ENCODE data around the gene IFITM1.

Gene IFITM1
- 15.3 to 44.6 (median 38.7) reads per million in 3 experiments for total RNA-seq

DNA sequence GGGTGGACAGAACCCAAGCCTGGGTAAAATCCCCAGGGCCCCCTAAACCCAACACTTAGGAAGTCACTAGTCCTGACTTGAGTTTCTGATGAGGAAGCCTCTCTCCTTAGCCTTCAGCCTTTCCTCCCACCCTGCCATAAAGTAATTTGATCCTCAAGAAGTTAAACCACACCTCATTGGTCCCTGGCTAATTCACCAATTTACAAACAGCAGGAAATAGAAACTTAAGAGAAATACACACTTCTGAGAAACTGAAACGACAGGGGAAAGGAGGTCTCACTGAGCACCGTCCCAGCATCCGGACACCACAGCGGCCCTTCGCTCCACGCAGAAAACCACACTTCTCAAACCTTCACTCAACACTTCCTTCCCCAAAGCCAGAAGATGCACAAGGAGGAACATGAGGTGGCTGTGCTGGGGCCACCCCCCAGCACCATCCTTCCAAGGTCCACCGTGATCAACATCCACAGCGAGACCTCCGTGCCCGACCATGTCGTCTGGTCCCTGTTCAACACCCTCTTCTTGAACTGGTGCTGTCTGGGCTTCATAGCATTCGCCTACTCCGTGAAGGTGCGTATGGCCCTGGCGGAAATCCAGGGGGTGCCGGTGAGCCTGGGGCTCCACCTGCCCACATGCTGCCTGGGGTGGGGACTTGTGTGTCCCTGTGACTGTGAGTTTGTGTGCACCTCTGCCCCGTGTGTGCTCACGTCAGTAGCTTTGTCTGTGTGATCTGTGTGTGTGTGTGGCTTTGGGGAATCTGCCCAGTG is at the start of gene IFITM1:
Gene IFITM1 (plus strand): TSS at position 254 of the 767 bp plus-strand sequence. CDS start 131 bp downstream, at position 385.
- DNase-seq: peak; percentile 74

DNA sequence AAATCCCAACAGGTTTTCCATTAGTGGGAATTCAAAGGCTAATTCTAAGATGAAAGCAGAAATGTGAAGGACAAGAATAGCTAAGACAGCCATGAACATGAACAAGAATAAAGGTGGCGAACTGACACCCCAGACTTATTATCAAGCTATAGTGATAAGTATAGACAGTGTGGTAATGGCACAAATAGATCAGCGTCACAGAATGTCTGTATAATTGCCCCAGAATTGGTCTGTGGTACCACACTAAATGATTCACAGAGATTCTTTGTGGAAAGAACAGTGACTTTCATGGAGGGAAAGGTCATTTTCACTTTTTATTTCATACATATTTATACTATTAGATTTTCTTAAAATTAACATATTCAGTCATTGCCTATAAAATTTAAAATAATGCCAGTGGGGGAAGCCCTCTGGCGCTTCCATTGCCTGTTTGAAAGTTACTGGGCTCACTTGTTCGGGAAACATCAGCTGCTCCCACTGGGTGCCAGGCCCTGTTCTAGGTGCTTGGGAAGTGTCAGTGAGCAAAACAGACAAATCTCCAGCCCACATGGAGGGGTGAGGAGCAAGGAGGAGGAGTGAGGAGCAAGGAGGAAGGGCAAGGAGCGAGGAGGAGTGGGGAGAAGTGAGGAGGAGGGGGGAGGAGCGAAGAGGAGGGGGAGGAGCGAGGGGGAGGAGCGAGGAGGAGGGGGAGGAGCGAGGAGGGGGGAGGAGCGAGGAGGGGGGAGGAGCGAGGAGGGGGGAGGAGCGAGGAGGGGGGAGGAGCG is 47.0 kb upstream of the IFITM1 start:
- DNase-seq: peak; percentile 50

DNA sequence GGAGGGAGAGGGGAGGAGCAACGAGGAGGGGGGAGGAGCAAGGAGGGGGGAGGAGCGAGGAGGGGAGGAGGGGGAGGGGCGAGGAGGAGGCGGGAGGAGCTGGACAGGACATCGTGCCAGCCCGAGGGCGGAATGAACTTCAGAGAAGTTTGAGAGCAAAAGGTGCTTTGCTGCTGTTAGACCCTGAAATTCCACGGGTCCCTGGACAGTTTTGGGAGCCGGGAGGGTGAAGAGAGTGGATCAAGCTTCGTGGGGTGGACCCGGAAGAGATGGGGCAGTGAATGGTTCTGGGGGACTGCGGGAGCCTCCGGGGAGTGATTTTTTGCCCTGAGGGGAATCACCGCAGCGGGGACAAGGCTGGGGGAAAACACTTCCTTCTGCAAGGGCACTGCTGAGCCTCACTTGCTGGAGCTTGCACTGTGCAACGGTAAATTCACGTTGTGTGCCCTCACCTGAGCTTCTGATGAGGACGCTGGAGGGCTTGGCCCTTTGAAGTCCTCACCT is 46.3 kb upstream of the IFITM1 start:
- peak; percentile 61 for DNase-seq

DNA sequence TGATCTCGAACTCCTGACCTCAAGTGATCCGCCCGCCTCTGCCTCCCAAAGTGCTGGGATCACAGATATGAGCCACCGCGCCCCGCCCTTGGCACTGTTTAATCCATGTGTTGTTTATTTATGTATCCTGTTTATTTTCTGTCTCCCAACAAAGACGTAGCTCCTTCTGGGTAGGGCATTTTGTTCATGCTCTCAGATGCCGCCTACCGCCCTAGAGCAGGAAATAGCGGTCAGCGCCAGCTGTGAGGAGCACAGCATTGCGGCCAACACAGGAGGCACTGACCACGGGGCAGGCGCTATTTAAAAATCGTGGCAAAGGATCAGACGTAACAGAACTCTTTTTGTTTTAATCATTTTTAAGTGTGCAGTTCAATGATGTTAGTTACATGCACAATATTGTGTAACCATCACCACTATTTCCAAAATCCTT is 45.1 kb upstream of the IFITM1 start:
- DNase-seq: peak; percentile 67

DNA sequence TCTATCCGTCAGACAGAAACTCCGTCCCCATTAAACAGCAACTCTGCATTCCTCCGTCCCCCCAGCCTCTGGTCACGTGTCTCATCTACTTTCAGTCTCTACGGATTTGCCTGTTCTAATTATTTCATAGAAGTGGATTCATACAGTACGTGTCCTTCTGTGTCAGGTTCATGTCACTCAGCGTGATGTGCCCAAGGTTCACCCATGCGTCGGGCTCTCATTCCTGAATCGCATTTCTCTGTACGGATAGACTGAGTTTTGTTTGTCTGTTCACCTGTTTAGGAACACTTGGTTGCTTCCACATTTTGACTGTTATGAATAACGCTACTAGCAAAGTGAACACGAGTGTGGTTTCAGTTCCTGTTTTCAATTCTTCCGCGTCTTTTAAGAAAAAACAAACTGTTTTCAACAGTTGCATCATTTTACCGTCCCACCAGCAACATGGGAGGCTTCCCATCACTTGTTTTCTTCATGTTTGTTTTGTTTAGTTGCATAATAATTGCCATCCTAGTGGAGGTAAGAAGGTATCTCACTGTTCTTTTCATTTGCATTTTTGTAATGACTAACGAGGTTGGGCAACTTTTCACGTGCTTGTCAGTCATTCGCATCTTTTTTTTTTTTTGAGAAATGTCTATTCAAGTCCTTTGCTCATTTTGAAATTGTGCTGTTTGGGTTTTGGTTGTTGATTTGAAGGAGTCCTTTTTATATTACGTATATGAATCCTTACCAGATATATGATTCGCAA is 44.5 kb upstream of the IFITM1 start:
- DNase-seq: peak; percentile 89

DNA sequence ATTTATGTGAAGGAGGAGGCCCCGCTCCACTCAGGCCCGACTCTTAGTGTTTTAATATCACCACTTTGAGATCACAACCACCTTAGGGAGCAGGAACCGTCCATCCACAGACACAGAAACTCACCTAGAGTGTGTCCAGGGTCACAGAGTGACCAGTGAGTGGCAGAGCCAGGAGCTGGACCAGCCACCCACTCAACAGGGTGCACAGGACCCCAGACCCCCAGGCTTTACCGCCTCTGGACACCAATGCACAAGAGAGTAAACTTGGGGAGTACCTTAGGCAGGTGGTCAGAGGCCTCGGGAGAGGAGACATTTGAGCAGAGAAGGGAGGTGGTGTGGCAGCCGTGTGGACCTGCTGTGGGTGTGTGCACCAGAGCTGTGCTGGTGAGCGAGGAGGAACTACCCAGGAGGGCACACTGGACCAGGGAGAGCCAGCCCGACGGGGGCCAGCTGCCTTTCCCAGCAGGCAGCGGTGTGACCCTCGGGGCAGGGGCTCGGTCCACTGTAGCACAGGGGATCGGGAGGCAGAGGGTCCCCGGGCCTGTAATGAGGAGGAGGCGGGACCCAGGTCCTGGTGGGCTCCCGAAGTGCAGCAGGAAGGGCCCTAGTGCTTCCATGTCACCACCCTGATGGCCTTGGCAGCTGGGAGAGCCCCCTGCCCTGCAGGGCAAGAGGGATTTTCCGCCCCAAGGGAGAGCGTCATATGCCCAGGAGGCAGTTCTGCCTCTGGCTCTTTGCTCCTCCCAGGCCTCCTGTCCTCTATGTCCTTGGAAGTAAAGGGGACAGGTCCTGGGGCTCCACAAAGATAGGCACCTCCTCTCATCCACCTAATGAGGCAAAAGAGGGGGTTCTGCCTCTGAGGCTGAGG is 43.2 kb upstream of the IFITM1 start:
- DNase-seq: no peak

DNA sequence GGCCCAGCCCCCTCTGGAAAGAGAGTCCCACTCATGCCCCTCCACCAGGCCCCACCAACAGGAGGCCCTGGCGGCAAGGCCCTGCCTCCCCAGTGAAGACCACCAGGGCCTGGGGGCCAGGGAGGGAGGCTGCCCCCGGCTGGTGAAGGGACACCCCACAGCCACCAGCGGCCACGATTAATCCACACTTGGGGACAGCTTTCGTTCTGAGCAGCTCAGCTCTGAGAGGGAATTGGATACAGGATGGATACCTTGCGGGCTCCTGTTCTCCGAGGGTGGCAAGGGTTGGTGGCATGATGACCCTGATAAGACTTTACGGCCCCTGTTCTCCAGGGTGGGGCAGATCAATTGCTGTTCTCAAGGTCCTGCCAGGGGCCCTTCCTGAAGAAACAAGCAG is 42.5 kb upstream of the IFITM1 start:
- no peak for DNase-seq

DNA sequence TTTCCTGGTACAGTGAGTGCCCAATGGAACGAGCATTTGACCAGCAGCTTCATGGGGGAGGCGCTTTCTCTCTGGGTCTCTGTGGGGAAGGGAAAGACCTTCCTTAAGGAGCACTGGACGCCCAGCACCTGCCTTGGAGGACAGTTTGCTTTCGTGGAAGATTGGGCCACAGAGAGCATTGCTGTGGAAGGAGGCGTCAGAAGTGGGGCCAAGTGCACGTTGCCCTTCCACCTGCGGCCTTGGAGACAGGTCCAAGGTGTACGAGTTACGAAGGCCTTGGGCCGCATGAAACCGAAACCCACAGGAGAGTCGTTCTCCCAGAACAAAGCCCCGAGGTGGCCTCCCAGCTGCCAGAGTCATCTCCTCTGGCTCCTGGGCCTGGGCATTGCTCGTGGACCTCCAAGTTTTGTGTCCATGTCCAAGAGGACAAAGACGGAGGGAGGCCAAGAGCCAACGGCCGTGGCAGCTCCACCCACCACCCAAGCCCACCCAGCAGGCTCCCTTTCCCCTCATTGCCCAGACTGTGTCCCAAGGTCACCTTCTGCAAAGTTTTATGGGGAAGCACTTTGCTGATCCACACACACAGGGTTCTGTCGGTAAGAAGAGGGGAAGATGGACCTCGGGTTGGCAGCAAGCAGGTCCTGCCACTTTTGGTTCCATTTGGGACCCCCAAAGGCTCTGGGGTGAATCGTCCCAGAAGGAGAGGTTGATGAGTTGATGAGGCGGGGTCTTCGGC is 41.5 kb upstream of the IFITM1 start:
- DNase-seq: no peak

DNA sequence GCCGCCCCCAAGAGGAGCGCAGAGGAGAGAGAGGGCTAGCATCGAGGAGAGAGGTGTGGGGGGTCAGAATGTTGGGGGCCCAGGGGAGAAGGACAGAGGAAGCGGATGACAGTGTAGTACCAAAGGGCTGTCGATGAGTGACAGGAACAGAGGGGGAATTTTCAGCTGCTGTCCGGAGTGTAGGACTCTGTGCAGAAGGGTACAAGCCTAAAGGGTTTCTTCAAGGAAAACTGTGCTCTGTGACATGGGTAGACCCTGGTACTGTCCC is 41.0 kb upstream of the IFITM1 start:
- no peak for DNase-seq

DNA sequence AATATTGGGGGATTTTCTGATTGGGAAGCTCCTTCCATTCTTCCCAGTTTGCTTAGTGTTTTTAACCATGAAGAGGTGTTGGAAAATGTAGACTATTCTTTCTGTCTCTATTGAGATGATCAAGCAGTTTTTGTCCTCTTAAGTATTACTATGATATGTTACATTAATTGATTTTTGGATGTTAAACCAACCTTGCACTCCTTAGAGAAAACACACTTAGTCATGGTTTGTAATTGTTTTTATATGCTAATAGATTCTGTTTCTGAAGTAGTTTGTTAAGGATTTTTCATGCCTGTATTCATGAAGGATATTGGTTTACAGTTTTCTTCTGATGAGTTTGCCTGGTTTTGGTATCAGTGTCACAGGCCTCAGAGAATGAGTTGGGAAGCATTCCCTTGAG is 37.6 kb upstream of the IFITM1 start:
- DNase-seq: no peak

DNA sequence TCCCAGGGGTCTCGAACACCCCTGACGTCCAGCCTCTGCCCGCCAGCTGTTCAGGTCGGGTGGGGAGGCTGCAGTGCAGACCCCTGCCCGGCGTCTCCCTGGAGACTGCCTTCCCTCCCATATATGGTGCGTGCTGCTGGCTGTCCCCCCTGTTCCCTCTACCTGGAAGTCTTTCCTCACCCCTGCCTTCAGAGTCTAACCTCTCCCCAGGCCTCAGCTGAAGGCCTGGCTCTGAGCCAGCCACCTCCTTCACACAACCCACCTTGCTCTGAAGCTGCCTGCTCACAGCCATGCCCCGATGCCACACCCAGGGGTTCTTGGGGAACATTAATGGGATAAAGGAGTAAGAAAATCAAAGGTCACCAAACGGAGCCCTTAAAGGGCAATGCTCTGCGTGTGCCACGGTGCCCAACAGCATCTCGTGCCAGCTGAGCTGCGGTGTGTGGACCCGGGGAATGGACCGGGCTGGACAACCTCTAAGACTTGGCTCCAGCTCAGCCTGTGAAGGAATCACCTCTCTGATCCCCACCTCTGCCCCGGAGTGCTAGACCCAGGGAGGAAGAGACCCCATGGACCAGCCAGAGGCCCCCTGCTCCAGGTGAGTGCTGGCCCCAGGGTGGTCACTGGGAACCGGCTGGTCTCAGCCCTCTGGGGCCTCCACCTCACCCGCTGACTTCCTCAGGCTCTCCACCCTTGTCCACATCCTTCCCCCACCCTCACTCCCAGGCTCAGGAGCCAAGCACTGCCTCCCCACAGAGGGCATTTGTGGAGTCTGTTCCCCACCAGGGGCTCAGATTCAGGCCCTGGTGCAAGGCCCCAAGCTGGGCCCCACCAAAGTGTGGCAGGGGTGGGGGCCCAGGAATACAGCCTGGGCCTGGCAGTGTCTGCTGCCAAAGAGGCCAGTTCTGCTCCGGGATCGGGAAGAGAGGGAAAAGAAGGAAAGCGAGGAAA is 35.6 kb upstream of the IFITM1 start, which contains the start of gene NLRP6:
Gene NLRP6 (plus strand): TSS at position 407 of the 951 bp plus-strand sequence. CDS start 163 bp downstream, at position 570.
- no peak for DNase-seq

DNA sequence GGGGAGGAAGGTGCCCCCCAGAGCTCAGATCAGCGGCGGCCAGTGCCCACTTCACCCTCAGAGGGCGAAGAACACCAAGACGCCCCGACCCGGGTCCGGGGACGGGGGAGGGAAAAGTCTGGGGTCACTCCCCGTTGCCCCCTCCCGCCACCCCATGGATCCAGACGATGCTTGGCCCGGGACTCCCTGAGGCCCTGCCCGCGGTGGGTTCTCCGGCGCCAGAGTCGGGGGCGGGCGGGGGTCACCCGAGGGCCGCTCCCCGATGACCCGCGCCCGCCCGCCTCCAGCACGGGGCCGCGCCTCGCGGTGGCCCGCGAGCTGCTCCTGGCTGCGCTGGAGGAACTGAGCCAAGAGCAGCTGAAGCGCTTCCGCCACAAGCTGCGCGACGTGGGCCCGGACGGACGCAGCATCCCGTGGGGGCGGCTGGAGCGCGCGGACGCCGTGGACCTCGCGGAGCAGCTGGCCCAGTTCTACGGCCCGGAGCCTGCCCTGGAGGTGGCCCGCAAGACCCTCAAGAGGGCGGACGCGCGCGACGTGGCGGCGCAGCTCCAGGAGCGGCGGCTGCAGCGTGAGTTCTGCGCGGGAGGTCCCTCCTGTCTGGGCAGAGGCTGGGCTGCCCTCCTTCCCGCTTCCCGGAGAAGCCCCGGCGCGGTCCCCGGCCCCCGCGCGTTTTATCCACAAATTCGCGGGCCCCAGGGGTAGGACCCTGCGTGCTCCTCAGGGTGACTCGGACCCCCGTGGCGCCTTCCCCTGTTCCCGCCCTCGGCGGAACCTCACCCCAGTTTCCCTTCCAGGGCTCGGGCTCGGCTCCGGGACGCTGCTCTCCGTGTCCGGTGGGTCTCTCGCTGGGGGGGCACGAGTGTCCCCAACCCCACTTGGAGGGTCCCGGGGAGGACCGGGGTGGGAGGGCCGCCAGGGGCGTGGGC is 34.5 kb upstream of the IFITM1 start:
- no peak for DNase-seq

DNA sequence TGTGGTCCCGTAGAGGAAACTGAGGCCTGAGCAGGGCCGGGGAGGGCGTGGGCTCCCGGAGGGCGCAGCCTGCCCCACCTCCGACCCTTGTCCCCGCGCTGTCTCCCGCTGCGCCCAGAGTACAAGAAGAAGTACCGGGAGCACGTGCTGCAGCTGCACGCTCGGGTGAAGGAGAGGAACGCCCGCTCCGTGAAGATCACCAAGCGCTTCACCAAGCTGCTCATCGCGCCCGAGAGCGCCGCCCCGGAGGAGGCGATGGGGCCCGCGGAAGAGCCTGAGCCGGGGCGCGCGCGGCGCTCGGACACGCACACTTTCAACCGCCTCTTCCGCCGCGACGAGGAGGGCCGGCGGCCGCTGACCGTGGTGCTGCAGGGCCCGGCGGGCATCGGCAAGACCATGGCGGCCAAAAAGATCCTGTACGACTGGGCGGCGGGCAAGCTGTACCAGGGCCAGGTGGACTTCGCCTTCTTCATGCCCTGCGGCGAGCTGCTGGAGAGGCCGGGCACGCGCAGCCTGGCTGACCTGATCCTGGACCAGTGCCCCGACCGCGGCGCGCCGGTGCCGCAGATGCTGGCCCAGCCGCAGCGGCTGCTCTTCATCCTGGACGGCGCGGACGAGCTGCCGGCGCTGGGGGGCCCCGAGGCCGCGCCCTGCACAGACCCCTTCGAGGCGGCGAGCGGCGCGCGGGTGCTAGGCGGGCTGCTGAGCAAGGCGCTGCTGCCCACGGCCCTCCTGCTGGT is 33.7 kb upstream of the IFITM1 start:
- peak; percentile 45 for DNase-seq

DNA sequence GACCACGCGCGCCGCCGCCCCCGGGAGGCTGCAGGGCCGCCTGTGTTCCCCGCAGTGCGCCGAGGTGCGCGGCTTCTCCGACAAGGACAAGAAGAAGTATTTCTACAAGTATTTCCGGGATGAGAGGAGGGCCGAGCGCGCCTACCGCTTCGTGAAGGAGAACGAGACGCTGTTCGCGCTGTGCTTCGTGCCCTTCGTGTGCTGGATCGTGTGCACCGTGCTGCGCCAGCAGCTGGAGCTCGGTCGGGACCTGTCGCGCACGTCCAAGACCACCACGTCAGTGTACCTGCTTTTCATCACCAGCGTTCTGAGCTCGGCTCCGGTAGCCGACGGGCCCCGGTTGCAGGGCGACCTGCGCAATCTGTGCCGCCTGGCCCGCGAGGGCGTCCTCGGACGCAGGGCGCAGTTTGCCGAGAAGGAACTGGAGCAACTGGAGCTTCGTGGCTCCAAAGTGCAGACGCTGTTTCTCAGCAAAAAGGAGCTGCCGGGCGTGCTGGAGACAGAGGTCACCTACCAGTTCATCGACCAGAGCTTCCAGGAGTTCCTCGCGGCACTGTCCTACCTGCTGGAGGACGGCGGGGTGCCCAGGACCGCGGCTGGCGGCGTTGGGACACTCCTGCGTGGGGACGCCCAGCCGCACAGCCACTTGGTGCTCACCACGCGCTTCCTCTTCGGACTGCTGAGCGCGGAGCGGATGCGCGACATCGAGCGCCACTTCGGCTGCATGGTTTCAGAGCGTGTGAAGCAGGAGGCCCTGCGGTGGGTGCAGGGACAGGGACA is 32.9 kb upstream of the IFITM1 start:
- DNase-seq: no peak

DNA sequence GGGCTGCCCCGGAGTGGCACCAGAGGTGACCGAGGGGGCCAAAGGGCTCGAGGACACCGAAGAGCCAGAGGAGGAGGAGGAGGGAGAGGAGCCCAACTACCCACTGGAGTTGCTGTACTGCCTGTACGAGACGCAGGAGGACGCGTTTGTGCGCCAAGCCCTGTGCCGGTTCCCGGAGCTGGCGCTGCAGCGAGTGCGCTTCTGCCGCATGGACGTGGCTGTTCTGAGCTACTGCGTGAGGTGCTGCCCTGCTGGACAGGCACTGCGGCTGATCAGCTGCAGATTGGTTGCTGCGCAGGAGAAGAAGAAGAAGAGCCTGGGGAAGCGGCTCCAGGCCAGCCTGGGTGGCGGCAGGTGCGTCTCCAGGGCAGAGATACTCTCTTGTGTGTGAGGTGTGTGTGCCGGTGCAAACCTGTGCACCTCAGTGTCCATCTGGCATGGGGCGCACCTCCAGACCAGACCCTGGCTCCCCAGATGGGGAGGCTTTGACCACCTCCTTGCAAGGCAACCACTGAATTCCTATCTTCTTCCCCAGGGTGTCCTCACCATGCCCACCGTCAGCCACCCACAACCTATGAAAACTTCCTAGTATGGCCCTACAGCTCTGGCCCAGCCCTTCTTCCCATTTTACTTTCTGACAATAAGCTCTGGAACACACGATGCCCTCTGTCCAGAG is 32.2 kb upstream of the IFITM1 start:
- DNase-seq: no peak

DNA sequence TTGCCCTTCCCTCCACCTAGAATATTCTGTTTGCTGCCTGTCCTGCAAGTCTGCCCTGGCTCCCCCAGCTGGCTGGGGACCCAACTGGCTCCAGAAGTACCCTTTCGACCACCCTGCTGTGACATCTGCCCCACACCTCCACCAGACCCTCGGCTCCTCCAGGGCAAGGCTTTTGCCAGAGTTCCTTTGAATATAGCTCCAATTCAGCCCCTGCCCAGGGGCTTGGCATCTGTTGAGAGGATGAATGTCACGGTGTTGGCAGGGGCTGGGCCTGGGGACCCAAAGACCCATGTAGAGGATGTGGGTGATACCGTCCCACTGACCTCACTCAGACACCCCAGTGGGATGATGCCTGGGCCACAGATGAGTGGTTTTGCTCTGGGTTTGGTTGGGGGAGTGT is 31.7 kb upstream of the IFITM1 start:
- no peak for DNase-seq
